ENCODE data around the gene KANSL1. TPM values are rescaled to one million over a fixed set of nuclear protein-coding genes. Genes with fewer than 3 reads are reported as not detected.

Gene KANSL1
- polyA plus RNA-seq, 1 donor from 2014 or later: 65.0 TPM

GRCh38 chr17:46154151-46154816 lies 38.9 kb downstream of the KANSL1 start:
- H3K9ac ChIP-seq (ENCODE audit: low read length): no peak overlapping the region
- H3K9me3 ChIP-seq (ENCODE audit: low read length): no peaks in the 10 kb centered on the region
- H2AFZ ChIP-seq (ENCODE audit: low read depth, low read length): no peak overlapping the region
- TF ChIP-seq POLR2AphosphoS5 (IDR thresholded peaks at IDR 0.05) (no peak), EZH2 (IDR thresholded peaks at IDR 0.05; ENCODE audit: borderline replicate concordance, insufficient read depth, low read length, poor library complexity, severe bottlenecking) (no peak), RAD21 (conservative IDR thresholded peaks at IDR 0.05) (no peak), MXI1 (conservative IDR thresholded peaks at IDR 0.05; ENCODE audit: poor library complexity, severe bottlenecking) (no peak), CTCF (IDR thresholded peaks at IDR 0.05; ENCODE audit: poor library complexity, severe bottlenecking) (no peak), EP300 (conservative IDR thresholded peaks at IDR 0.05; ENCODE audit: poor library complexity, severe bottlenecking) (no peak), REST (IDR thresholded peaks at IDR 0.05; ENCODE audit: borderline replicate concordance) (no peak), SMC3 (conservative IDR thresholded peaks at IDR 0.05; ENCODE audit: poor library complexity) (no peak), TAF1 (IDR thresholded peaks at IDR 0.05; ENCODE audit: low read depth) (no peak)
- H3F3A ChIP-seq (ENCODE audit: insufficient read depth, low read length, poor library complexity, severe bottlenecking): no peaks in the 10 kb centered on the region
- H3K4me3 ChIP-seq (ENCODE audit: low read length): no peak overlapping the region
- H3K27me3 ChIP-seq (ENCODE audit: insufficient read depth, low read depth, low read length): no peaks in the 10 kb centered on the region
- H3K4me2 ChIP-seq (ENCODE audit: low read length): no peak overlapping the region
- no peak overlapping the region for H3K27ac ChIP-seq (ENCODE audit: low read length)
- peaks cover 98% of the 10 kb centered on the region for H3K79me2 ChIP-seq (replicated peaks; ENCODE audit: insufficient read depth, low read length)
- no peaks in the 10 kb centered on the region for H3K36me3 ChIP-seq (ENCODE audit: insufficient read depth, low read length)
- H3K9me2 ChIP-seq (ENCODE audit: insufficient read depth, low read length): no peaks in the 10 kb centered on the region
- H4K20me1 ChIP-seq (ENCODE audit: insufficient read depth): peaks cover 83% of the 10 kb centered on the region

GRCh38 chr17:46152423-46152822 lies 40.8 kb downstream of the KANSL1 start:
- Histone ChIP-seq H3K4me3 (ENCODE audit: low read length) (no peak overlapping the region), H3K9me3 (ENCODE audit: low read length) (no peaks in the 10 kb centered on the region), H3K9ac (ENCODE audit: low read length) (no peak overlapping the region), H3K27me3 (ENCODE audit: insufficient read depth, low read depth, low read length) (no peaks in the 10 kb centered on the region), H3K27ac (ENCODE audit: low read length) (no peak overlapping the region), H3F3A (ENCODE audit: insufficient read depth, low read length, poor library complexity, severe bottlenecking) (no peaks in the 10 kb centered on the region), H3K79me2 (replicated peaks; ENCODE audit: insufficient read depth, low read length) (peaks cover 98% of the 10 kb centered on the region), H4K20me1 (ENCODE audit: insufficient read depth) (peaks cover 76% of the 10 kb centered on the region), H2AFZ (ENCODE audit: low read depth, low read length) (no peak overlapping the region), H3K4me2 (ENCODE audit: low read length) (no peak overlapping the region), H3K36me3 (ENCODE audit: insufficient read depth, low read length) (no peaks in the 10 kb centered on the region), H3K9me2 (ENCODE audit: insufficient read depth, low read length) (no peaks in the 10 kb centered on the region)
- TF ChIP-seq EP300 (conservative IDR thresholded peaks at IDR 0.05; ENCODE audit: poor library complexity, severe bottlenecking) (no peak), SMC3 (conservative IDR thresholded peaks at IDR 0.05; ENCODE audit: poor library complexity) (no peak), POLR2AphosphoS5 (IDR thresholded peaks at IDR 0.05) (no peak), TAF1 (IDR thresholded peaks at IDR 0.05; ENCODE audit: low read depth) (no peak), CTCF (IDR thresholded peaks at IDR 0.05; ENCODE audit: poor library complexity, severe bottlenecking) (no peak), RAD21 (conservative IDR thresholded peaks at IDR 0.05) (no peak), REST (IDR thresholded peaks at IDR 0.05; ENCODE audit: borderline replicate concordance) (no peak), EZH2 (IDR thresholded peaks at IDR 0.05; ENCODE audit: borderline replicate concordance, insufficient read depth, low read length, poor library complexity, severe bottlenecking) (no peak), MXI1 (conservative IDR thresholded peaks at IDR 0.05; ENCODE audit: poor library complexity, severe bottlenecking) (no peak)
